ENCODE measurements around the gene TAF11L2.
"Not testable (repeated sequence)": the region's sequence is repeated elsewhere in the genome, so short reads cannot be mapped to it uniquely, and the experiment has no call there.

Gene TAF11L2

DNA sequence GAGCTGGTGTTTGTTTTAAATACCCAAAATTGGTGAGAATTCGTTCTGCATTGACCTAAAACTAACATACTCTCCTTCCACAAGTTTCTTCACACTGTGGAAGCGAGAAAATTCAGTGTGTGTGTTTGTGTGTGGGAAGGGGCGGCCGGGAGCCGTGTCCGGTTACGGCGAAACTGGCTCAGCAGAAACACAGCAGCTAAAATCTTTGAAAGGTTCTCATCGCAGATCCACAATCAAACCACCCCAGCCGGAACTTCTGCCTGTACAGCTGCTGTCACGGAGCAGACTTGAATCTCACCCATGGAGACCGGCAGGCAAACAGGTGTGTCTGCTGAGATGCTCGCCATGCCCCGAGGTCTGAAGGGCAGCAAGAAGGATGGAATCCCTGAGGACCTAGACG is 30.3 kb downstream of the TAF11L2 start, which contains the start of gene TAF11L6:
Gene TAF11L6, plus strand, starts transcription at position 301 of the 400 bp plus-strand sequence.
- not testable (repeated sequence) for DNase-seq

All from hematopoietic multipotent progenitor cell treated with erythropoietin and hydrocortisone succinate and interleukin-3 and kit ligand, for 8 days (in vitro differentiated cells).